ENCODE results near the gene HCAR2.
"Not testable (repeated sequence)": the region's sequence is repeated elsewhere in the genome, so short reads cannot be mapped to it uniquely, and the experiment has no call there.

Gene HCAR2

DNA sequence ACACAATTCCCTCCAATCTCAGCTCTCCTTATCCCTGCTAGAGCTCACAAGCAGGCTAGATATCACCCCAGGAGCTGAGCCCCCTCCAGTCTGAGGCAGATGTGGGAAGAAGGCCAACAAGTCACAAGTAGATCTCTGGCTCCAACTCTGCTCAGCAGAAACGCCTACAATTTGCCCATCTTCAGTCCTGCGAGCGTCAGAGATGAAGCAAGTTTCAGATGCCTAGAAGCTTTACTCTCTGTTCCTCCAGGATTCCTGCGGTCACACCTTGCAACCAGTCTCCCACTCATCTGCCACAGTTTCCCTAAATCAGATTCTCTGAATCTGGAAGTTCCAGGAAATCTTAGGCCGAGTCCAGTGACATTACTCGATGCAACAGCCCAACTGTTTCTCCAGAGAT lies 12.1 kb upstream of the HCAR2 start:
- DNase-seq: not testable (repeated sequence)

DNA sequence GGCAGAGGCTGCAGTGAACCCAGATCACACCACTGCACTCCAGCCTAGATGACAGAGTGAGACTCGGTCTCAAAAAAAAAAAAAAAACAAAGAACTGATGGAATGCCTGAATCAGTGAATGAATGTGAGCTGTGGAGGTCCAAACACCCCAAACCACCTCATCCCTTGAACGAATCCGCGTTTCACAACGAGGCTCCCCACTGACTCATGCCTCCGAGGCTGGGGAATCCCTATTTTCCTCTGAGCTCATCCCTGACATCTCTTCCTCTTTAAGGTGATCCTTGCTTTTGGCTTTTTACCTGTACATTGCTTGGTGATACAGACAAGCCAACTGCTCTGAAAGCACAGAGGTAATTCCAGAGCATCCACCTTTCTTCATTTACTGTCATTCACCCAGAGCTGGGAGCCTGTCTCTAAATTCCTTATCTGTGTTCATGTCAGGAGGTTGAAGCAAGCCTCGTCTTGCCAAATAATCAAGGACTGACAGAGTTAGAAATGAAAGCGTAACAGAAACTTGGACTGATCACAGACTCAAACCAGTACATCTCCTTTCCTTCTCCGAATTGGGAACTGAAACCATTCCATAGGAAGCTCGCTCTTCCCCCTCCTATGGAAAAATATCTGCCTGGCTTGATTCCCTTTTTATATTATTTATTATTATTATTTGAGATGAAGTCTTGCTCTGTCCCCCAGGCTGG lies 10.5 kb upstream of the HCAR2 start:
- not testable (repeated sequence) for DNase-seq

DNA sequence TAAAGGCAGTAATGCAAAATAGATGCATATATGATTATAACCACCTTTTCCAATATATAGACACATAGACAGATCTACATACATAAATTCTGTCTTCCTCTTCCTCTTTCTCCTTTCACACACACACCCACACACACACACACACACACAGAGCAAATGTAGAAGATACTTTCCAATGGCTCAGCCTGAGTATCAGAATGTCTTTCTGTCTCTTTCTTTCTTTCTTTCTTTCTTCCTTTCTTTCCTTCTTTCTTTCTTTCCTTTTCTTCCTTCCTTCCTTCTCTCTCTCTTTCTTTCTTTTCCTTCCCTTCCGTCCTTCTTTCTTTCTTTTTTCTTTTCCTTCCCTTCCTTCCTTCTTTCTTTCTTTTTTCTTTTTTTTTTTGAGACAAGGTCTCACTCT lies 8.1 kb upstream of the HCAR2 start:
- DNase-seq: not testable (repeated sequence)

DNA sequence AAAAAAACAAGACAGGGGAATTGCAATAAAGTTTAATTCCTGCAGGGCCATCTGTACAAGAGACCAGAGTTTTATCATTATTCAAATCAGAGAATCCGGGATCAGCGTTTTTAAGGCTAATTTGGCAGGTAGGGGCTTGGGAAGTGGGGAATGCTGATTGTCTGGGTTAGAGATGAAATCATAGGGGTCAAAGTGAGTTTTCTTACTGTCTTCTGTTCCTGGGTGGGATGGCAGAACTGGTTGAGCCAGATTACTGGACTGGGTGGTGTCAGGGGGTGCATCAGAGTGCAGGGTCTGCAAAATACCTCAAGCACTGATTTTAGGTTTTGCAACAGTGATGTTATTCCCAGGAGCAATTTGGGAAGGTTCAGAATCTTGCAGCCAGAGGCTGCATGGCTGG lies 7.2 kb upstream of the HCAR2 start:
- DNase-seq: not testable (repeated sequence)

DNA sequence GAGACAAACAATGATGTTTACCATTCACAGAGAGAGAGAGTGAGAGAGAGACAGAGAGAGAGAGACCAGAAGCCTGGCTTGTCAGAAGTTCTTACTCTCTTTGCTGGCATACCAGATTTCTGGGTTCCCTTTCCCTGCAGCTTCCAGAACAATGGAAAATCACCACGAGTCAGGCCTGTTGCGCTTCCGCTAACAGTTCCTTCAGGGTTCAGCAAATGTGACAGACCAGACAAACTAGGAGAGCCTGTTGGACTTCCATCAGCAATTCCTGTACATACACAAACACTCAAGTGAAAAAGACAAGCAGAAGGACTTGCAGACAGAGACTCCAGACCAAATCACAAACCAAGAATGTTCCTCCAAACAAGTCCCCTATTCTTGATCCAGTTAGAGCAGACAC lies 6.1 kb upstream of the HCAR2 start:
- DNase-seq: not testable (repeated sequence)

DNA sequence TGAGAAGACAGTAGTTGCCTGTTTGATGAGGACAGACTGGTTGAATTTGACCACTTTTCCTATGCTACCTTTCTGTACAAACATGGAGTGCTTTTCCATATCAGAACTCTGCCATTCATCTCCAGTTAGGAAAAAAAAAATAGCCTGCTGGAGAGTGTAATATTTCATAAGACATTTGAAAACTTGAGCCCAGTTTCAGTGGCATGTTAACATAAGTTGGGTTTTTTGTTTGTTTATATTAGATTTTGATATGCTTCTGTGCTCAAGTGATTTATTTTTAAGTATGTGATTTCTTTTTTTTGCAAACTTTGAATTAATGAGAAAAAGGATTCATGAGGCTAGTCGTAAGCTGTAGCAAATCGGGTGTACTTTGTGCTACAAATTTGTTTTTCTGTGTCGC lies 684 bp upstream of the HCAR2 start:
- not testable (repeated sequence) for DNase-seq

DNA sequence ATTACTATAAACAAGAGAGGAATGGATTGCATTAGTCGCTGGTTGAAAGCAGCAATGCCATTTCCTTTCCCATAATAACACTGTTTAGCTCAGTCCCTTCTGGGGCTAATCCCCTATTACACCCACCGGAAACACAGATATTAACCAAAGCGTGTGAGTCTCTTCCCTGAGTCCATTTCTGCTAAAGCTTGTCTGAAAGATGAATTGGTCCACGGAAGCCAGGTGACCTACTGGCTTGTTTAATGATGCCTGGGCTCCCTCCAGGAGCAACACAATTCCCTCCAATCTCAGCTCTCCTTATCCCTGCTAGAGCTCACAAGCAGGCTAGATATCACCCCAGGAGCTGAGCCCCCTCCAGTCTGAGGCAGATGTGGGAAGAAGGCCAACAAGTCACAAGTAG lies 1.7 kb downstream of the HCAR2 start:
- DNase-seq: not testable (repeated sequence)

DNA sequence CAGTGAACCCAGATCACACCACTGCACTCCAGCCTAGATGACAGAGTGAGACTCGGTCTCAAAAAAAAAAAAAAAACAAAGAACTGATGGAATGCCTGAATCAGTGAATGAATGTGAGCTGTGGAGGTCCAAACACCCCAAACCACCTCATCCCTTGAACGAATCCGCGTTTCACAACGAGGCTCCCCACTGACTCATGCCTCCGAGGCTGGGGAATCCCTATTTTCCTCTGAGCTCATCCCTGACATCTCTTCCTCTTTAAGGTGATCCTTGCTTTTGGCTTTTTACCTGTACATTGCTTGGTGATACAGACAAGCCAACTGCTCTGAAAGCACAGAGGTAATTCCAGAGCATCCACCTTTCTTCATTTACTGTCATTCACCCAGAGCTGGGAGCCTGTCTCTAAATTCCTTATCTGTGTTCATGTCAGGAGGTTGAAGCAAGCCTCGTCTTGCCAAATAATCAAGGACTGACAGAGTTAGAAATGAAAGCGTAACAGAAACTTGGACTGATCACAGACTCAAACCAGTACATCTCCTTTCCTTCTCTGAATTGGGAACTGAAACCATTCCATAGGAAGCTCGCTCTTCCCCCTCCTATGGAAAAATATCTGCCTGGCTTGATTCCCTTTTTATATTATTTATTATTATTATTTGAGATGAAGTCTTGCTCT lies 3.0 kb downstream of the HCAR2 start:
- not testable (repeated sequence) for DNase-seq

DNA sequence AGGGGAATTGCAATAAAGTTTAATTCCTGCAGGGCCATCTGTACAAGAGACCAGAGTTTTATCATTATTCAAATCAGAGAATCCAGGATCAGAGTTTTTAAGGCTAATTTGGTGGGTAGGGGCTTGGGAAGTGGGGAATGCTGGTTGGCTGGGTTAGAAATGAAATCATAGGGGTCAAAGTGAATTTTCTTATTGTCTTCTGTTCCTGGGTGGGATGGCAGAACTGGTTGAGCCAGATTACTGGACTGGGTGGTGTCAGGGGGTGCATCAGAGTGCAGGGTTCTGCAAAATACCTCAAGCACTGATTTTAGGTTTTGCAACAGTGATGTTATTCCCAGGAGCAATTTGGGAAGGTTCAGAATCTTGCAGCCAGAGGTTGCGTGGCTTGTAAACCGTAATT lies 6.2 kb downstream of the HCAR2 start:
- not testable (repeated sequence) for DNase-seq

DNA sequence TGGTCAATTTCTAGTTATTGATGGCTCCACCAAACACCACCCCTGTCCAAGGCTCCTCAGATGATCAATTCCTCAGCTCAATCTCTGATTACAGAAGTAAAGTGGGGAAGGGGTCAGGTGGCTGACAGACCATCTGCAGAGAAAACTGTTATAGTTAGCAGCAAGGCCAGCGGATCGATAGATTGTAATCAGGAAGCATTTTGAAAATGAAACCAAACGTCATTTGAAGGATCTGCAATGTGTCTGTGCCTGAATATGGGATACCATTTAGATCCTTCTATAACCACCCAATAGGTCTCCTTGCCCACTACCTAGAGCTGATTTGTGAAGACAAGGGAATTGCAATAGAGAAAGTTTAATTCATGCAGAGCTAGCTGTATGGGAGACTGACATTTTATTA lies 11.6 kb downstream of the HCAR2 start:
- DNase-seq: no peak

DNA sequence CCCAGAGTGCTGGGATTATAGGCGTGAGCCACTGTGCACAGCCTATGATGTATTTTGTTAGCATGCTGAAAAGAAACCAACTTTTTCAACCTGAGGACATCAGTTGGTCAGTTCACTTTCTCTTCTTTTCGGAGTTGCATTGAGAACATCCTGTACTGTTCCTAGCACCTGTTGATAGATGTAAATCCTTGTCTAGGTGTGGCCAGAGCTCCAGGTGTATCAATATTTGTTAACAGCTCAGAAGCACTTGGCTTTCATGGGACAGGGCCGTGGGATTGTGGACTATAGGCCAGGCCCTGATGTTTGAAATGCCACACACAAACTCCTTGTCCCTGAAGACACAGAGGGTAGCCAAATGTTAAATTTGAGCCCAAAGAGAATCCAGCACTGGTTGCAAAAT lies 14.9 kb downstream of the HCAR2 start:
- DNase-seq: no peak

DNA sequence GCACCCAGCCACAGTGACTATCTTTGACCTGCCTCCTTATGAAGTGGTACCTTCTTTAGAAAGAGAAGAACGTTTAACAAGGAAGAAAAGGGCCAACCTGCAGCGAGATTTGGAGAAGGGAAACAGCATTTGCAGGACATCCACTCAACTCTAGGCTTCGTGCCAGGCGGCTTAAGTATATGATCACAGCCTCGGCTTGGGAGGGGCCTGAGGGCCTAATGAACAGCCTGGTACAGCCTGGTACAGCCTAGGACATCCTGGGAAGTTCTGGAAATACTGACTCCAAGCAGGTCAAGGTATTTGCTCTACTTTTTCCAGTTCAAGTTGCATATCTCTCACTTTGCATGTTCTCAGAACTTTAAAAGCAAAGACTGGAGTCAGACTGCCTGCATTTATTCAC lies 16.1 kb downstream of the HCAR2 start:
- DNase-seq: no peak

DNA sequence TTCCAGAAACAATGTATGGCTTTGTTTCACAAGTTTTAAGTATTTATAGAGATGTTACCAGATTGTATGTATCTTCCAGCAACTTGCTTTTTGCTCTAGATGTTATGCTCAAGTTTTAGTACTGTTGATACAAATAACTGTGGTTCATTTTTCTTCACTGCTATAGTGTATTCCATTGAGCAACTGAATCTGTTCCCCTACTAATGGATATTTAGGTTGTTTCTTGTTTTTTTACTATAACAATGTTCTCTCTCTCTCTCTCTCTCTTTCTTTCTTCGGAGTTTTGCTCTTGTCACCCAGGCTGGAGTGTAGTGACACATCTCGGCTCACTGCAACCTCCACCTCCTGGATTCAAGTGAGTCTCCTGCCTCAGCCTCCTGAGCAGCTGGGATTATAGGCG lies 16.6 kb downstream of the HCAR2 start:
- DNase-seq: no peak

DNA sequence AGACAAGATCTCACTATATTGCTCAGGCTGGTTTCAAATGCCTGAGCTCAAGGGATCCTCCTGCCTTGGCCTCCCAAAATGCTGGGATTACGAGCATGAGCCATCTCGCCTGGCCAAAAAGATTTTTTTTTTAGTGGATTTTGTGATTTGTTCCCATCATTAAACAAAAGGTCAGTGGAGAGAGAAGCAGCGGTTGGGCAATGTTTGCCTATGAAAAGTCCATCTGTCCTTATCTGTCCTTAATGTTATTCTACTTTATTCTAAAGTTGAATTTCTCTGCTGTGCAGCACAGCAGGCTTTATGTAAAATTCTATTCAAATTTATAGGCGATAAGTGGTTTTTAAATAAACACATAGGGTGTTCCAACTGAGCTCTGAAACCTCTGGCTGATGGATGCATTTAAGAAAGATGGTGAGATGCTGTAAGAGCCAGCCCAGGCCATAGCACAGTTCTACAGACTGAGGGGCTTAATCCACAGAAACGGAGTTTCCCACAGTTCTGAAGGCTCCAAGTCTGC lies 18.8 kb downstream of the HCAR2 start:
- DNase-seq: no peak

DNA sequence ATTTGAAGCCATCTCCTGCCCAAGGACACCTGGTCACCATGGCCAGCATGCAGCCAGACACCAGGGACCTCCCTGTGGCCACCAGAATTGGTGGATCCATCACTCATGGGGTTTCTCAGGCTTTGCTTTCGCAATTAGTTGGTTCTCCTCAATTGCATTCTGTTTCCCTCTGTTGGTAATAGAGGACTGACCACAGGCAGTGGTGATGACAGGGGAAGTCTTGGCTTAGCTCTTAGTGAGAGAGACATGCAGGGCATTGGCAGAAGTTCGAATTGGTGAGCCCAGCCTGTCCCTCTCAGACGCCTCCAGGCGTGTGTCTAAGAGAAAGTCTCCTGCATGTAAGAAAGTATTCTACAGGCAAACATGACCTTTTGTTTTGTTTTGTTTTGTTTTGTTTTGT lies 21.3 kb downstream of the HCAR2 start:
- DNase-seq: no peak

DNA sequence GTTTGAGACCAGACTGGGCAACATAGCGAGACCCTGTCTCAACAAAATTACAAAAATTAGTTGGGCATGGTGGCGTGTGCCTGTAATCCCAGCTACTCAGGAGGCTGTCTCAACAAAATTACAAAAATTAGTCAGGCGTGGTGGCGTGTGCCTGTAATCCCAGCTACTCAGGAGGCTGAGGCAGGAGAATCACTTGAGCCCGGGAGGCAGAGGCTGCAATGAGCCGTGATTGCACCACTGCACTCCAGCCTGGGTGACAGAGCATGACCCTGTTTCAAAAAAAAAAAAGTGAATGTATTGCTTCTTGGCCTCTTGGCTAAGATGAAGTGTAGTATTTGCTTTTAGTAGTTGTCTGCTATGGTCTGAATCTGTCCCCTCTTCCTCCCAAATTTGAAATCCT lies 22.2 kb downstream of the HCAR2 start:
- not testable (repeated sequence) for DNase-seq

DNA sequence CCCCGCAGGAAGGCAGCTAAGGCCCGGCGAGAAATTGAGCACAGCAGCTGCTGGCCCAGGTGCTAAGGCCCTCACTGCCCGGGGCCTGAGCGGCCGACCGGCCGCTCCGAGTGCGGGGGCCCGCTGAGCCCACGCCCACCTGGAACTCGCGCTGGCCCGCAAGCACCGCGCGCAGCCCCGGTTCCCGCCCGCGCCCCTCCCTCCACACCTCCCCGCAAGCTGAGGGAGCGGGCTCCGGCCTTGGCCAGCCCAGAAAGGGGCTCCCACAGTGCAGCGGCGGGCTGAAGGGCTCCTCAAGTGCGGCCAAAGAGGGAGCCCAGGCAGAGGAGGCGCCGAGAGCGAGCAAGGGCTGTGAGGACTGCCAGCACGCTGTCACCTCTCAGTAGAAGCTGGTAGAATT lies 26.4 kb downstream of the HCAR2 start:
- DNase-seq: not testable (repeated sequence)

DNA sequence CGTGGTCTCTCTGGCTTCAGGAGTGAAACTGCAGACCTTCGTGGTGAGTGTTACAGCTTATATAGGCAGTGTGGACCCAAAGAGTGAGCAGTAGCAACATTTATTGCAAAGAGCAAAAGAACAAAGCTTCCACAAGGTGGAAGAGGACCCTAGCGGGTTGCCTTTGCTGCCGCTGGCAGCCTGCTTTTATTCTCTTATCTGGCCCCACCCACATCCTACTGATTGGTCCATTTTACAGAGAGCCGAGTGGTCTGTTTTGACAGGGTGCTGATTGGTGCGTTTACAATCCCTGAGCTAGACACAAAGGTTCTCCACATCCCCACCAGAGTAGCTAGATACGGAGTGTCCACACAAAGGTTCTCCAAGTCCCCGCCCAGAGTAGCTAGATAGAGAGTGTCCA lies 27.1 kb downstream of the HCAR2 start:
- not testable (repeated sequence) for DNase-seq

DNA sequence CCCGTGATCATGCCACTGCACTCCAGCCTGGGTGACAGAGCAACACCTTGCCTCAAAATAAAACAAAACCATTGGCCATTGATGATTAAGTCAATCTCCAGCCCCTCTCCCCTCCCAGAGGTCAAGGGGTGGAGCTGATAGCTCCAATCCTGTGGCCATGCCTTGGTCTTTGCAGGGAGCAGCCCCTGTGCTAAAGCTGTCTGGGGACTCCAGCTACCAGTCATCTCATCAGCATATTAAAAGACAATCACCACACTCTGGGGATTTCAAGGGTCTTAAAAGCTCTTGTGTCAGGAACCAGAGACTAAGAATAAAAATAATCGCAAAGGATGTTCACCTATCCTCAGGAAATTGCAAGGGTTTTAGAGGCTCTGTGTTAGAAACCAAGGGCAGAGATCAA lies 30.6 kb downstream of the HCAR2 start:
- no peak for DNase-seq

DNA sequence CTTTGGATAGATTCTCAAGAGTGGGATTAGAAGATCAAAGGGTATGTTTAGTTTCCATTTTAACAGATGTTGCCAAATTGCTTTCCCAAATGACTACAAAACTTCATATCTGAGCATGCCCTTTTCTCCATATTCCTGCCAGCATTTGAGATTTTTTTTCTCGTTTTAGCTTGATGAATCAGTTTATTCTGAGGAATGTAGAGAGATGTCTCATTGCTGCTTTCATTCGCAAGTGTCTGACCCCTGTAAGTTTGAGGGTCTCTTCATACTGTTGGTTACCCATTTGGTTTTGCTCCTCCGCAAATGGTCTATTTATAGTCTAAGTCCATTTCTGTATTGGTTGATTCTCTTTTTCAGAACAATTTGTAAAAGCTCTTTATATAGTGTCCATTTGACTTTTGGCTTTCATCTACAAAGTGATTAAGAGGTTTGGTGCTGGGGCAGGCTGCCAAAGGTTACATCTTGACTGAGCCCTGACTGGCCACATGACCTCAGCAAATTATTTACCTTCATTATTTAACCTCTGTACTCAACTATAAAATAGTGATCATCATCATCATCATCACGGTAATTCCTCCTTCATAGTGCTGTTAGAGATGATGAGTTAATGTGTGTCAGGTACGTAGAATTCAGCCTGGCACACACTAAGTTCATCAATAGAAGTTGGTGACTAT lies 33.6 kb downstream of the HCAR2 start:
- no peak for DNase-seq

DNA sequence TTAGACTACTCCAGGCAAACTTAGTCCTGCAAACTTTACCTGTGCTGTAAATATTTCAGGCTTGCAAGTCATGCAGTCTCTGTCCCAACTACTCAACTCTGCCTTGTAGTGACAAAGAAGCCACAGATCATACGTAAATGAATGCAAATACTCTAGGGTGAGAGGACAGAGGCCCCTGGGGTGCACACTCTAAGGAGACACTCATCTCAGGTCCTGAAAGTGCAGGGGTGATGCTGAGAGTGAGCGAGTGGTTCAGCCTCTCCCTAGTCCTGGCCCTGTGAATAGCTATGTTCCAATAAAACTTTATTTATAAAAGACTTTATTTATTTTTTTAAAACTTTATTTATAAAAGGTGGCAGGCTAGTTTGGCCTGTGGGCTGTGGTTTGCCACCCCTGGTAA lies 34.9 kb downstream of the HCAR2 start:
- no peak for DNase-seq

DNA sequence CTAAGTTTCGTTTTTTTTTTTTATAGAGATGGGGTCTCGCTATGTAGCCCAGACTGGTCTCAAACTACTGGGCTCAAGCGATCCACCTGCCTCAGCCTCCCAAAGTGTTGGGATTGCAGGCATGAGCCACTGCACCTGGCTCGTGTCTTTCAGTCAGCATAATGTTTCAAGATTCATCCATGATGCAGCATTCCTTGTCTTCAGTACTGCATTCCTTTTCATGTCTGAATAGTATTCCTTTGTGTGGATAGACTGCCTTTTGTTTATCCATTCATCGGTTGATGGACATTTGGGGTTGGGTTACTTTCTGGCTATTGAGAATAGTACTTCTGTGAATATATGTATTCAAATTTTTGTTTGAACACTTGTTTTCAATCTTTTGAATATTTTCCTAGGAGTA lies 37.4 kb downstream of the HCAR2 start:
- DNase-seq: no peak

DNA sequence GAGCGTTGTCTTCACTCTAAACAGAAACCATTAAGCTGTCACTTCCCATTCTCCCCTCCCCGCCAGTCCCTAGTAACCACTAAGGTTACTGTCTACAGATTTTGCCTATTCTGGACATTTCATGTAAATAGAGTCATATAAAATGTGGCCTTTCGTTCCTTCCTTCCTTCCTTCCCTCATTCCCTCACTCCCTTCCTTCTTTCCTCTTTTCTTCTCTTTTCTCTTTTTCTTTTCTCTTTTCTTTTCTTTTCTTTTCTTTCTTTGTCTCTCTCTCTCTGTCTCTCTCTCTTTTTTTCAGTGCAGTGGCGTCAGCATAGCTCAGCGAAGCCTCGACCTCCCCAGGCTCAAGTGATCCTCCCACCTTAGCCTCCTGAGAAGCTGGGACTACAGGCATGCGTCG lies 37.8 kb downstream of the HCAR2 start:
- DNase-seq: no peak

DNA sequence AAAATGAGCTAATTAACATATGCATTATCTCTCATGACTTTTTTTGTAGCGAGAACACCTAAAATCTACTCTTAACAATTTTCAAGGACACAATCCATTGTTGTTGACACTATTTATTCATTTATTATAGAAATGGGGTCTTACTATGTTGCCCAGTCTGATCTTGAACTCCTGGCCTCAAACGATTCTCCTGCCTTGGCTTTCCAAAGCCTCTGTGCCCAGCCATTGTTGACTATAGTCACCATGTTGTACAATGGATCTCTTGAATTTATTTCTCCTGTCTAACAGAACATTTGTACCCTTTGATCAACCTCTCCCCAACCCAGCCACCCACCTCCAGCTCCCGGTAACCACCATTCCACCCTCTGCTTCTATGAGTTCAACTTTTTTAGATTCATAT lies 41.2 kb downstream of the HCAR2 start:
- DNase-seq: no peak

Measured in activated CD4-positive, alpha-beta T cell treated with anti-CD3 and anti-CD28 coated beads, Interleukin-2, amount 50 U/mL, for 4 hours (primary cell).